Measurements from ENCODE around the gene PRDM15. TPM values are rescaled to one million over a fixed set of nuclear protein-coding genes. Genes with fewer than 3 reads are reported as not detected.

PRDM15 gene
- total RNA-seq, 1 donor from 2014 or later = 20.5 TPM

- no peak for DNase-seq (ENCODE audit: low spot score in 2 of 2)
- no peaks in the 10 kb centered on the region for H3K9me3 ChIP-seq
- intact Hi-C loops (cut with DNase I) = loop anchor here (5.0 to 10.0 kb wide), 4 partner anchors 44 to 196 kb away; partner anchors contain the start of gene PRDM15
- TF ChIP-seq CTCF (IDR thresholded peaks at IDR 0.05) = no peak
- H3K27me3 ChIP-seq = no peaks in the 10 kb centered on the region
- H3K27ac ChIP-seq = no peak overlapping the region
- H3K36me3 ChIP-seq = peaks cover 22 to 27% of the 10 kb centered on the region in 2 donors
- H3K4me1 ChIP-seq = peaks cover 5 to 27% of the 10 kb centered on the region in 2 donors
- H3K4me3 ChIP-seq = no peak overlapping the region
These were observed 41.9 kb upstream of the PRDM15 start for GRCh38 chr21:41921021-41921420.

GRCh38 chr21:41920476-41920875 lies 41.3 kb upstream of the PRDM15 start:
- peaks cover 3 to 22% of the 10 kb centered on the region in 2 donors for H3K4me1 ChIP-seq
- DNase-seq (ENCODE audit: low spot score in 2 of 2) = no peak
- intact Hi-C loops (cut with DNase I) = loop anchor here (5.0 to 10.0 kb wide), 4 partner anchors 43 to 197 kb away; partner anchors contain the start of gene PRDM15

GRCh38 chr21:41919666-41920398 lies 40.7 kb upstream of the PRDM15 start:
- peaks cover 0 to 15% of the 10 kb centered on the region in 2 donors for H3K4me1 ChIP-seq
- H3K36me3 ChIP-seq = peaks cover 29 to 38% of the 10 kb centered on the region in 2 donors
- no peaks in the 10 kb centered on the region for H3K27me3 ChIP-seq
- H3K9me3 ChIP-seq = no peaks in the 10 kb centered on the region
- no peak for TF ChIP-seq CTCF (IDR thresholded peaks at IDR 0.05)
- no peak for DNase-seq (ENCODE audit: low spot score in 2 of 2)
- no peak overlapping the region for H3K4me3 ChIP-seq
- intact Hi-C loops (cut with DNase I) = loop anchor here (5.0 to 10.0 kb wide), 4 partner anchors 43 to 197 kb away; partner anchors contain the start of gene PRDM15
- H3K27ac ChIP-seq = no peak overlapping the region

More at GRCh38 chr21:41920476-41920875, 41.3 kb upstream of the PRDM15 start:
- no peak for TF ChIP-seq CTCF (IDR thresholded peaks at IDR 0.05)
- H3K36me3 ChIP-seq = peaks cover 27 to 32% of the 10 kb centered on the region in 2 donors
- no peak overlapping the region for H3K4me3 ChIP-seq
- no peaks in the 10 kb centered on the region for H3K27me3 ChIP-seq
- no peaks in the 10 kb centered on the region for H3K9me3 ChIP-seq
- no peak overlapping the region for H3K27ac ChIP-seq

GRCh38 chr21:41918561-41919358 lies 39.6 kb upstream of the PRDM15 start:
- Histone ChIP-seq H3K27me3 (no peaks in the 10 kb centered on the region), H3K27ac (no peak overlapping the region), H3K36me3 (peaks cover 39 to 48% of the 10 kb centered on the region in 2 donors), H3K4me3 (no peak overlapping the region), H3K4me1 (peaks cover 0 to 11% of the 10 kb centered on the region in 2 donors), H3K9me3 (no peaks in the 10 kb centered on the region)
- DNase-seq (ENCODE audit: low spot score in 2 of 2) = no peak
- intact Hi-C loops (cut with DNase I) = no loop called here
- no peak for TF ChIP-seq CTCF (IDR thresholded peaks at IDR 0.05)

GRCh38 chr21:41917531-41917930 lies 38.4 kb upstream of the PRDM15 start:
- Histone ChIP-seq H3K4me3 (no peak overlapping the region), H3K36me3 (peaks cover 46 to 60% of the 10 kb centered on the region in 2 donors), H3K4me1 (peaks cover 0 to 2% of the 10 kb centered on the region in 2 donors), H3K27me3 (no peaks in the 10 kb centered on the region), H3K27ac (no peak overlapping the region), H3K9me3 (no peaks in the 10 kb centered on the region)
- no peak for DNase-seq (ENCODE audit: low spot score in 2 of 2)
- no peak for TF ChIP-seq CTCF (IDR thresholded peaks at IDR 0.05)
- intact Hi-C loops (cut with DNase I) = no loop called here

All from ascending aorta (tissue), 2 donors.